Measurements from ENCODE around the gene TSR2. TPM values are rescaled to one million over a fixed set of nuclear protein-coding genes. Genes with fewer than 3 reads are reported as not detected.

TSR2 gene
- total RNA-seq, 1 donor from 2014 or later: 38.4 TPM

DNA sequence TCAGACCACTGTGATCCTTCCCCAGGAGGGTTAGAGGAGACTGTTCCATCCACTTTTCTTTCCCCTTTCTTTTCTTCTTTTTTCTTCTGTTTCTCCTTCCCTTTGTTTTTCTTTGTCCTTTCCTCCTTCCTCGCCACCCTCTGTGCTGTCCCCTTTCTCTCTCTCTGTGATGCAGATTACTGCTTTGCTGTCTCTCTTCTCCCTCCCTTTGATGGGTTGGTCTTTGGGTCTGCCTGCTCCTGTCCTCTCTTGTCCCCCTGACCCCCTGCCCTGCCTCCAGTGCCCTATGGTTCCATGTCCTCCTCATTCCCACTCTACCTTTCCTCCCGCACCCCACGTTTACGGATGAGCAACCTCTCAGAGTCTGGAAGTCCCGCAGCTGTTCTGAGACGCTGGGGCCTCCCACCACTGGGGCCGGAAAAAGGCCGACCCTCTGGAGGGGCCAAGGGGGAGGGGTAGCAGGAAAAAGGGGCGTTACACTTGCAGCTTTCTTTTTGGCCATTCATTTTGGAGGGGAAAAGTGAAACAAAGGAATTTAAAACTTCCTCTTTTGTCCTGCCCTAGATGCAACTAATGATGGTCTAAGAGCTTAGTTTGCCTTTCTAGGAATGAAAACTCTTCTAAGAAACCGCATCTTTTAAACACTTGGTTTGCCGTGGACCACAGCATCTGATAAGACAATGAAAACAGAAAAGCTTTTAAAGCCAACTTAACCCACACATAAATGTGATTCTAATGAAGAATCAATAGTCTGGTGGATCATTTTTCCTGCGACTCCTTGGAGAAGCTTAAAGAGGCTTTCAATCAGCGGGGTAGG lies 24.5 kb upstream of the TSR2 start:
- ATAC-seq: no peak
- H3K27ac ChIP-seq: no peak overlapping the region
- H3K4me3 ChIP-seq: no peak overlapping the region
- TF ChIP-seq, protein P1, sequence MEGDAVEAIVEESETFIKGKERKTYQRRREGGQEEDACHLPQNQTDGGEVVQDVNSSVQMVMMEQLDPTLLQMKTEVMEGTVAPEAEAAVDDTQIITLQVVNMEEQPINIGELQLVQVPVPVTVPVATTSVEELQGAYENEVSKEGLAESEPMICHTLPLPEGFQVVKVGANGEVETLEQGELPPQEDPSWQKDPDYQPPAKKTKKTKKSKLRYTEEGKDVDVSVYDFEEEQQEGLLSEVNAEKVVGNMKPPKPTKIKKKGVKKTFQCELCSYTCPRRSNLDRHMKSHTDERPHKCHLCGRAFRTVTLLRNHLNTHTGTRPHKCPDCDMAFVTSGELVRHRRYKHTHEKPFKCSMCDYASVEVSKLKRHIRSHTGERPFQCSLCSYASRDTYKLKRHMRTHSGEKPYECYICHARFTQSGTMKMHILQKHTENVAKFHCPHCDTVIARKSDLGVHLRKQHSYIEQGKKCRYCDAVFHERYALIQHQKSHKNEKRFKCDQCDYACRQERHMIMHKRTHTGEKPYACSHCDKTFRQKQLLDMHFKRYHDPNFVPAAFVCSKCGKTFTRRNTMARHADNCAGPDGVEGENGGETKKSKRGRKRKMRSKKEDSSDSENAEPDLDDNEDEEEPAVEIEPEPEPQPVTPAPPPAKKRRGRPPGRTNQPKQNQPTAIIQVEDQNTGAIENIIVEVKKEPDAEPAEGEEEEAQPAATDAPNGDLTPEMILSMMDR (IDR thresholded peaks at IDR 0.05): no peak
- no peaks in the 10 kb centered on the region for H3K27me3 ChIP-seq
- H3K9me3 ChIP-seq: no peaks in the 10 kb centered on the region
- H3K4me1 ChIP-seq: no peaks in the 10 kb centered on the region
- intact Hi-C loops (cut with DNase I): no loop called here
- no peak for DNase-seq
- H3K36me3 ChIP-seq: no peaks in the 10 kb centered on the region

DNA sequence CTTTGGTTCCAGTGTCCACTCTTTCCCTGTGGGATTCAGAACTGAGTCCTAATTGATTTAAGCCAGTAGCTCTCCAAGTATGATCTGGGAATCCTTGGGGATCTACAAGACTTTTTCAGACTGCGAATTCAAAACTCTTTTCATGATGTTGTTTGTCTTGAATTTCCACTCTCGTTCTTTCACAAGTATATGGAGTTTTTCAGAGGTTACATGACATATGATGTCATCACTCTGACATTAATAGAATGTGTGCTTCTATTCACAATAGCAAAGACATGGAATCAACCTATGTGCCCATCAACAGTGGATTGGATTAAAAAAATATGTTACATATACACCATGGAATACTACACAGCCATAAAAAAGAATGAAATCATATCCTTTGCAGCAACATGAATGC lies 23.2 kb upstream of the TSR2 start:
- Histone ChIP-seq H3K27ac (no peak overlapping the region), H3K9me3 (no peaks in the 10 kb centered on the region), H3K27me3 (no peaks in the 10 kb centered on the region), H3K4me1 (no peaks in the 10 kb centered on the region), H3K4me3 (no peak overlapping the region), H3K36me3 (no peaks in the 10 kb centered on the region)
- no peak for ATAC-seq
- TF ChIP-seq, protein P1 (IDR thresholded peaks at IDR 0.05): no peak
- intact Hi-C loops (cut with DNase I): no loop called here
- DNase-seq: no peak

DNA sequence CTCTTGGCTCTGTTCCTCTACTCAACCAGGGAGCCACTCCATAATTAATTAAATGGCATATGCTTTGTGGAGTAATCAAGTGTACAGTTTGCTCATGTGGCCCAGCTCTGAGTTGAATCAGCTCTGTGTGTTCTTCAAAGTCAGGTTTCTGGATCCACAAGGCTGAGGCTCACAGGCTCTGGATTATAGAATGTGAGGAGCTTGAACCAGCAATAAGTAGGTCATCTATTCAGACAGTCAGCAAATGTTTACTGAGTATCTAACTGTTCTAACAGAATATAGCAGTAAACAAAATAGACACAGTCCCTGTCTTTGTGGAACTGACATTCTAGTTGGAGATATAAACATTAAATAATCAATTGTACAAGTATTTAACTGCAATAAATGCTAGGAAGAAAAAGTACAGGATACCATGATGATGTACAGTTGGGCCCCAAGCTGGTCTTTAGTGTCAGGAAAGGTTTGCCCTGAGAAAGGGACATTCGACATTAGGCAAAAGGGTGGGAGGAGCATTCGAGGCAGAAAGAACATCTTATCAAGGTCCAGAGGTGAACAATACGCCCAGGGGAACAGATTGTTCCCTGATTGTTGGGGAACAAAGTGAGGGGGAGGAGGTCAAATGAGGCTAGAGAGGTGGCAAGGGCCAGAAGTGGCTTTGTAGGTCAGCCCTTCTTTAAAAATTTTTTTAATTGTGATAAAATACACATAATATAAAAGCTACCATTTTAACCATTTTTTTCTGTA lies 20.5 kb upstream of the TSR2 start:
- H3K27ac ChIP-seq: no peak overlapping the region
- H3K4me3 ChIP-seq: no peak overlapping the region
- no peaks in the 10 kb centered on the region for H3K36me3 ChIP-seq
- TF ChIP-seq, protein P1 (IDR thresholded peaks at IDR 0.05): no peak
- no peaks in the 10 kb centered on the region for H3K4me1 ChIP-seq
- no peaks in the 10 kb centered on the region for H3K27me3 ChIP-seq
- ATAC-seq (no peak), DNase-seq (no peak)
- intact Hi-C loops (cut with DNase I): no loop called here
- H3K9me3 ChIP-seq: no peaks in the 10 kb centered on the region

DNA sequence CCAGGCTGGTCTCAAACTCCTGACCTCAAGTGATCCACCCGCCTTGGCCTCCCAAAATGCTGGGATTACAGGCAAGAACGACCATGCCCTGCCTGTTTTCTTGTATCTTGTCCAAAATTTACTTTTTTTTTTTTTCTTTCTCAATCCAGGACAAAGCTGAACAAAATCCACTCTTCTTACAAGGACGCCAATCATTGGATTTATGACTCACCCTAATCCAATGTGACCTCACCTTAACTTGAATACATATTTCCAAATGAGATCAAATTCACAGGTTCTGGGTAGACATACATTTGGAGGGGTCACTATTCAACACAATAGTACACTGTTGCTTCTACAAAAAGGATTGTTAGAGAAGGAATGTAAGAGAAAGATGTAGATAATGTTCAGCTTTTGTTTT lies 18.0 kb upstream of the TSR2 start:
- Histone ChIP-seq H3K9me3 (no peaks in the 10 kb centered on the region), H3K4me1 (no peaks in the 10 kb centered on the region), H3K27me3 (no peaks in the 10 kb centered on the region), H3K27ac (no peak overlapping the region), H3K36me3 (no peaks in the 10 kb centered on the region), H3K4me3 (no peak overlapping the region)
- intact Hi-C loops (cut with DNase I): no loop called here
- DNase-seq: no peak
- ATAC-seq: no peak
- TF ChIP-seq, protein P1 (IDR thresholded peaks at IDR 0.05): no peak

DNA sequence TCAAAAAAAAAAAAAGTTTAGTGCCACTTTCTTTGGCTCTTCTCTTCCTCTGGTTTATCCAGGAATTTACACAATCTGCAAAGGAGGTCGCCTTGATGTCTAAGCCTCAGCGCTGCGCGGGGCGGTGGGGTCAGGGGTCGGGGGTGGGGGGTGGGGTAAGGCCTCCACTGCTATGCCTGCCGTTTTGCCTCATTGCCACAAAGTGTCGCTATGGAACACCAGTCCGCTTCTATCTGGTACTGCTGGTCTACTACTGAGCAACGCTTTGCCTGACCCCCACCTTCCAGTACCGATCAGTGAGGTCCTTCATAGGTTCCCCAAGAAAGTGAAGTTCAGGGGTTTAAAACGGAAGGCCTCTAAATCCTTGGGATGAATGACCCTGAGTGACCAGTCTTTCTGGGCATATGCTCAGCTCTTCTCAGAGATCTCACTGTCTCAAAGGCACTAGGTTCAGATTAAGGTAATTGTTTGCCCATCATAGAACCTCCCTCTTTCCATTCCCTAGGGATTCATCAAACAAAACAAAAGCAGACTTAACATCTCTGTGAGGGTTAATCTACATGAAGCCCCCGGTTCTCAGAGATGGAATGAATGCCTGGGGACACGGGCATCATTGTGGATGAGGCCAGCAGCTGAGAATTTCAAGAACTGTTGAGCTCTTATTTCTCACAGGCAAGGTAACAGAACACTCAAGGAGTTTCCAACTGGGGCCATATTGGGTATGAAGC lies 16.9 kb upstream of the TSR2 start:
- H3K9me3 ChIP-seq: no peaks in the 10 kb centered on the region
- DNase-seq: no peak
- TF ChIP-seq, protein P1 (IDR thresholded peaks at IDR 0.05): no peak
- ATAC-seq: no peak
- no peaks in the 10 kb centered on the region for H3K36me3 ChIP-seq
- H3K27me3 ChIP-seq: no peaks in the 10 kb centered on the region
- intact Hi-C loops (cut with DNase I): no loop called here
- no peaks in the 10 kb centered on the region for H3K4me1 ChIP-seq
- no peak overlapping the region for H3K4me3 ChIP-seq
- H3K27ac ChIP-seq: no peak overlapping the region

All from upper lobe of right lung (tissue), 1 donor.